ENCODE data around the gene SVBP. TPM values are rescaled to one million over a fixed set of nuclear protein-coding genes. Genes with fewer than 3 reads are reported as not detected.
A peak's percentile ranks its signal among the peaks of the same experiment; 100 is the strongest.
"Not testable (repeated sequence)": the region's sequence is repeated elsewhere in the genome, so short reads cannot be mapped to it uniquely, and the experiment has no call there.

SVBP gene
- total RNA-seq, result 15.8 and 17.3 TPM in 2 replicates

- DNase-seq (ENCODE audit: low read depth), result peak; percentile 88
- H3K4me3 ChIP-seq (ENCODE audit: low read depth, low read length), result peak within 1 kb of the TSS; percentile 77
- no peak for TF ChIP-seq CTCF (IDR thresholded peaks at IDR 0.05; ENCODE audit: insufficient read depth, low read depth, low read length)
Observed at GRCh38 chr1:42816585-42817439, at the start of gene SVBP, which contains the start of gene ERMAP. TSS of gene SVBP (minus strand) at chr1:42817397. CDS start at chr1:42816544, 853 bp downstream. TSS of gene ERMAP (plus strand) at chr1:42817122. CDS start at chr1:42830449, 13,327 bp downstream.

GRCh38 chr1:42866549-42866948 is 49.4 kb upstream of the SVBP start:
- TF ChIP-seq CTCF (IDR thresholded peaks at IDR 0.05; ENCODE audit: insufficient read depth, low read depth, low read length), result no peak
- no peak for DNase-seq (ENCODE audit: low read depth)
- no peak overlapping the region for H3K4me3 ChIP-seq (ENCODE audit: low read depth, low read length)

GRCh38 chr1:42861014-42861399 is 43.8 kb upstream of the SVBP start:
- no peak overlapping the region for H3K4me3 ChIP-seq (ENCODE audit: low read depth, low read length)
- DNase-seq (ENCODE audit: low read depth), result no peak
- TF ChIP-seq CTCF (IDR thresholded peaks at IDR 0.05; ENCODE audit: insufficient read depth, low read depth, low read length), result no peak

GRCh38 chr1:42860339-42861013 is 43.3 kb upstream of the SVBP start:
- no peak for DNase-seq (ENCODE audit: low read depth)
- H3K4me3 ChIP-seq (ENCODE audit: low read depth, low read length), result no peak overlapping the region
- no peak for TF ChIP-seq CTCF (IDR thresholded peaks at IDR 0.05; ENCODE audit: insufficient read depth, low read depth, low read length)

GRCh38 chr1:42859366-42859765 is 42.2 kb upstream of the SVBP start:
- DNase-seq (ENCODE audit: low read depth), result not testable (repeated sequence)

GRCh38 chr1:42856554-42856953 is 39.4 kb upstream of the SVBP start:
- H3K4me3 ChIP-seq (ENCODE audit: low read depth, low read length); DNase-seq (ENCODE audit: low read depth): not testable (repeated sequence)

More at GRCh38 chr1:42859366-42859765, 42.2 kb upstream of the SVBP start:
- H3K4me3 ChIP-seq (ENCODE audit: low read depth, low read length), result not testable (repeated sequence)

GRCh38 chr1:42853116-42853884 is 36.1 kb upstream of the SVBP start:
- DNase-seq (ENCODE audit: low read depth), result no peak
- no peak for TF ChIP-seq CTCF (IDR thresholded peaks at IDR 0.05; ENCODE audit: insufficient read depth, low read depth, low read length)
- H3K4me3 ChIP-seq (ENCODE audit: low read depth, low read length), result no peak overlapping the region

Measured in fibroblast of villous mesenchyme (primary cell).